HUES64 (cell line): Measurements from ENCODE around the gene BCL3. TPM values are rescaled to one million over a fixed set of nuclear protein-coding genes. Genes with fewer than 3 reads are reported as not detected.

ENCODE experiments used
- H3K27ac ChIP-seq: 2 replicates; pipeline ENCODE4 v1.7.0; 2013; ENCODE audit warnings: low read depth, low read length, inconsistent platforms
- H3K27me3 ChIP-seq: 2 replicates; pipeline ENCODE4 v1.6.1; 2013; ENCODE audit warnings: mild to moderate bottlenecking, low read length; ENCODE audit not compliant: insufficient read depth
- H3K36me3 ChIP-seq: 2 replicates; pipeline ENCODE4 v1.6.1; 2013; ENCODE audit warnings: mild to moderate bottlenecking, low read length; ENCODE audit not compliant: insufficient read depth
- H3K4me1 ChIP-seq: 2 replicates; pipeline ENCODE4 v1.6.1; 2013; ENCODE audit warnings: mild to moderate bottlenecking, low read length, moderate library complexity; ENCODE audit not compliant: insufficient read depth
- H3K4me3 ChIP-seq: 2 replicates; pipeline ENCODE4 v1.5.1; 2013; ENCODE audit warnings: mild to moderate bottlenecking, low read length, moderate library complexity
- H3K9ac ChIP-seq: 2 replicates; pipeline ENCODE4 v1.6.1; 2013; ENCODE audit warnings: mild to moderate bottlenecking, low read depth, low read length
- H3K9me3 ChIP-seq: 2 replicates; pipeline ENCODE4 v1.6.1; 2013; ENCODE audit warnings: low read depth, low read length; ENCODE audit not compliant: insufficient read depth
- WGBS: fragments of 150-250, 120-280 bp; methylation state at CpG from one replicate; pipeline ENCODE4 v1.1.7; 2013; ENCODE audit warnings: missing lambda C conversion rate; 5-methylcytosine and 5-hydroxymethylcytosine counted together
- polyA plus RNA-seq, 2 experiments: library from polyadenylated mRNA; stranded (reverse); fragments of 50-300 nt; gene quantifications; one replicate each; pipeline ENCODE4 v1.2.3, GENCODE V29; 2013

The BCL3 gene
- 0.80 TPM for polyA plus RNA-seq (2013, experiment 1 of 2)
- polyA plus RNA-seq (2013, experiment 2 of 2) = 2.7 TPM

GRCh38 chr19:44748426-44749254 is at the start of gene BCL3:
Gene BCL3, plus strand, starts transcription at chr19:44748708. Its CDS starts 83 bp downstream, at chr19:44748791.
- WGBS = 2% methylated on average over 85 of the region's 88 CpGs
- peaks cover 7% of the 10 kb centered on the region for H3K4me1 ChIP-seq
- H3K27me3 ChIP-seq = peaks cover 72% of the 10 kb centered on the region
- H3K27ac ChIP-seq = no peak within 1 kb of the TSS
- peak within 1 kb of the TSS; percentile 68 for H3K4me3 ChIP-seq
- no peaks in the 10 kb centered on the region for H3K9me3 ChIP-seq
- H3K36me3 ChIP-seq = no peaks in the 10 kb centered on the region
- H3K9ac ChIP-seq = peak within 1 kb of the TSS; percentile 43; the same call in 1 of the 2 replicates

DNA sequence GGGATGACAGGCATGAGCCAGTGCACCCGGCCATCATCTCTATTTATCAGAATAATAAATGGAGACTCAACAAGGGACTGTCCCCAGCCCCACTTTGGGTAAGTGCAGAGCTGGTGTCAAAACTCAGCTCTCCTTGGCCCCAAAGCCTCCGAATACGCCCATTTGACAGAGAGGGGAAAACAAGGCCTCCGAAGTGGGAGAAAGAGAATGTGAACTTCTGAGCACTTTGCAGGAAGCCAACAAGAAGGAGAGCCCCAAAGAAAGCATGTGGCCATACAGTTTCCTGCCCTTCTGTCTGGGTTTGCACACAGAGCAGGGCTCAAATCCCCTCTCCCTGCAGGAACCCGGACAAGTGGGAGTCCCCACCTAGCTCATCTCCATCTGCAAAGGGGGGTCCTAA is 48.0 kb upstream of the BCL3 start:
- 91% methylated on average over 5 of the region's 5 CpGs for WGBS
- Histone ChIP-seq H3K36me3 (no peaks in the 10 kb centered on the region), H3K27me3 (no peaks in the 10 kb centered on the region), H3K4me1 (no peaks in the 10 kb centered on the region), H3K4me3 (no peak overlapping the region), H3K27ac (no peak overlapping the region), H3K9ac (no peak overlapping the region; the same call in 1 of the 2 replicates), H3K9me3 (no peaks in the 10 kb centered on the region)

DNA sequence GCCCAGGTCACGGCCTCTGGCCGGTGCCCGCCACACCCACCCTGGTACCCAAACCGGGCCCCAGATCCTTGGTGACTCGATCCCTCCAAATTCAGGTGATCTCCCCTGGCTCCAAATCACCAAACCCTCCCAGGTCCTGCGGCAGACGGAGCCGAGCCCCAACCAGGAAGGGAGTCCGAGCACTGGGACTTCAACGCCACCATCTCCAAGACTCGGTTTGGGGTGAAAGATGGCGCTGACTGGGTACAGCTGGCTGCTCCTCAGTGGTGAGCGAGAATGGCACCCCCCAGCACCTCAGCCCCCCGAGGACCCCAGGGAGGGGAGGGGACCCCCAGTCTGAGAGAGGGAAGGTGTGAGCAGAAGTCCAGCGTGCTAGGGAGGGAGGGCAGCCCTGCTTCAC is 47.3 kb upstream of the BCL3 start:
- H3K27ac ChIP-seq = no peak overlapping the region
- WGBS = 93% methylated on average over 15 of the region's 15 CpGs
- no peak overlapping the region for H3K4me3 ChIP-seq
- no peak overlapping the region for H3K9ac ChIP-seq
- H3K9me3 ChIP-seq = no peaks in the 10 kb centered on the region
- no peaks in the 10 kb centered on the region for H3K27me3 ChIP-seq
- H3K4me1 ChIP-seq = no peaks in the 10 kb centered on the region
- H3K36me3 ChIP-seq = no peaks in the 10 kb centered on the region

GRCh38 chr19:44702551-44703176 is 45.8 kb upstream of the BCL3 start:
- no peaks in the 10 kb centered on the region for H3K36me3 ChIP-seq
- no peak overlapping the region for H3K4me3 ChIP-seq
- H3K27me3 ChIP-seq = no peaks in the 10 kb centered on the region
- H3K4me1 ChIP-seq = no peaks in the 10 kb centered on the region
- no peak overlapping the region for H3K9ac ChIP-seq
- WGBS = 92% methylated on average over 17 of the region's 17 CpGs
- H3K9me3 ChIP-seq = no peaks in the 10 kb centered on the region
- no peak overlapping the region for H3K27ac ChIP-seq

DNA sequence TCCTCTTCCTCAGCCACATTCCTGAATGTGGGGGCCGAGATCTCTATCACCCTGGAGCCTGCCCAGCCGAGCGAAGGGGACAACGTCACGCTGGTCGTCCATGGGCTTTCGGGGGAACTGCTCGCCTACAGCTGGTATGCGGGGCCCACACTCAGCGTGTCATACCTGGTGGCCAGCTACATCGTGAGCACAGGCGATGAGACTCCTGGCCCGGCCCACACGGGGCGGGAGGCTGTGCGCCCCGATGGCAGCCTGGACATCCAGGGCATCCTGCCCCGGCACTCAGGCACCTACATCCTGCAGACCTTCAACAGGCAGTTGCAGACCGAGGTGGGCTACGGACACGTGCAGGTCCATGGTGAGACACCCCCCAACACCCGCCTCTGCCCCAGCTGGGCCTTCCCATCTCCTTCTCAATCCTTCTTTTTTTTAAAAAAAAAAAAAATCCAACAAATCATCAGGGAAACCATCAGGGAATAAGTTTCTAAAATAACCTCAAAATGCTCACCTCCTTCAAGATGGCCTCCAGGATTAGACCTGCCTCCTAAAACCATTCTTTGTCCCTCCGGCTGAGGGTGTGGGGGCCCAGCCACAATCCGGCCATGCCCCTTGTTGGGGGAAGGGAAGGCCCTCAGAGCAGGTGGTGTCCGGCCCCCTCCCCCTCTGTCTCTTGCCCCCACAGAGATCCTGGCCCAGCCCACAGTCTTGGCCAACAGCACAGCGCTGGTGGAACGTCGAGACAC is 45.0 kb upstream of the BCL3 start:
- Histone ChIP-seq H3K4me3 (no peak overlapping the region), H3K27me3 (no peaks in the 10 kb centered on the region), H3K27ac (no peak overlapping the region), H3K36me3 (no peaks in the 10 kb centered on the region), H3K9ac (no peak overlapping the region), H3K4me1 (no peaks in the 10 kb centered on the region), H3K9me3 (no peaks in the 10 kb centered on the region)
- 94% methylated on average over 28 of the region's 28 CpGs for WGBS

GRCh38 chr19:44704982-44705381 is 43.5 kb upstream of the BCL3 start:
- Histone ChIP-seq H3K27me3 (no peaks in the 10 kb centered on the region), H3K4me1 (no peaks in the 10 kb centered on the region), H3K36me3 (no peaks in the 10 kb centered on the region), H3K27ac (no peak overlapping the region), H3K4me3 (no peak overlapping the region), H3K9me3 (no peaks in the 10 kb centered on the region), H3K9ac (no peak overlapping the region)
- WGBS = 100% methylated on average over 1 of the region's 1 CpG

GRCh38 chr19:44705502-44706010 is 43.0 kb upstream of the BCL3 start:
- H3K4me3 ChIP-seq = no peak overlapping the region
- H3K4me1 ChIP-seq = no peaks in the 10 kb centered on the region
- H3K9ac ChIP-seq = no peak overlapping the region
- 90% methylated on average over 12 of the region's 12 CpGs for WGBS
- no peak overlapping the region for H3K27ac ChIP-seq
- no peaks in the 10 kb centered on the region for H3K27me3 ChIP-seq
- H3K9me3 ChIP-seq = no peaks in the 10 kb centered on the region
- H3K36me3 ChIP-seq = no peaks in the 10 kb centered on the region

DNA sequence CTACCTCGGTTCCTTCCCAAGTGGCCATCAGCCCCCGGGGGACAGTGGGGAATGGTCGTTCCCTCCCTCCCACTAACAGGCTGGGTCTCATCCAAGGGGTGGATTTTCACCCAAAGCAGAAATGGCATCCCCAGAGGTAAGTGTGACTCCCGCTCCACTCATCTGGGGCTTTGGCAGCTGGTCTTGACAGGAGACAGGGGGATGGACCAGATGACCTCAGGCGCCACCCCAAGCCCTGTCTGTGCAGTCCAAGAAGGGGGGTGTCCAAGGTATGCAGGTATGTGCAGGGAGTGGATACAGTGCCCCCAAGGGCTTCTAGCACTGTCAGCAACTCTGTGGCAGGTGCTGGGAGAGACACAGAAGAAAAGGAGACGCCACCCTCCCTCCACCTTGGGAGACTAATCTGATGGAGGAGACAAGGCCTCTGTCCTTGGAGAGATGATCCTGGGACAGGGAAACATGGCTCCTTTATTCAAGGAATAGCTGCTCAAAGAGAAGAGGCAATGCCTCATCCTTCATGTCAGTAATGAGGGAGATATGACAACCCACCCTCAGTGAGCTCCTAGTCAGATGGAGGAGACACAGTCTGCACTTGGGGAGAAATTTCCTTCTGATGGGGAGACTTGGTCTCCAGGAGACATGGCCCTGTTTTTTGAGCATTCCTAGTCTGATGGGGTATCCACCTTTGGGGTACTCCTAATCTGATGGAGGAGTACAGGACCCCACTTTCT is 41.8 kb upstream of the BCL3 start:
- H3K9ac ChIP-seq = no peak overlapping the region
- no peaks in the 10 kb centered on the region for H3K36me3 ChIP-seq
- H3K27me3 ChIP-seq = no peaks in the 10 kb centered on the region
- H3K4me3 ChIP-seq = no peak overlapping the region
- no peaks in the 10 kb centered on the region for H3K4me1 ChIP-seq
- H3K27ac ChIP-seq = no peak overlapping the region
- no peaks in the 10 kb centered on the region for H3K9me3 ChIP-seq
- 93% methylated on average over 6 of the region's 6 CpGs for WGBS

DNA sequence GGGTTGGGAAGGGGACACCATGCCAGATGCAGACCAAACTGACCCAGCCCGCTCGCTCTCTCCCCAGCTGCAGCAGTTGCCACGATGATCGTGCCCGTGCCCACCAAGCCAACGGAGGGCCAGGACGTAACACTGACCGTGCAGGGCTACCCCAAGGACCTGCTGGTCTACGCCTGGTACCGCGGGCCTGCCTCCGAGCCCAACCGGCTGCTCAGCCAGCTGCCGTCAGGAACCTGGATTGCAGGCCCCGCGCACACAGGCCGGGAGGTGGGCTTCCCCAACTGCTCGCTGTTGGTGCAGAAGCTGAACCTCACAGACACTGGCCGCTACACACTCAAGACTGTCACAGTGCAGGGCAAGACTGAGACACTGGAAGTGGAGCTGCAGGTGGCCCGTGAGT is 40.7 kb upstream of the BCL3 start:
- 94% methylated on average over 20 of the region's 20 CpGs for WGBS

DNA sequence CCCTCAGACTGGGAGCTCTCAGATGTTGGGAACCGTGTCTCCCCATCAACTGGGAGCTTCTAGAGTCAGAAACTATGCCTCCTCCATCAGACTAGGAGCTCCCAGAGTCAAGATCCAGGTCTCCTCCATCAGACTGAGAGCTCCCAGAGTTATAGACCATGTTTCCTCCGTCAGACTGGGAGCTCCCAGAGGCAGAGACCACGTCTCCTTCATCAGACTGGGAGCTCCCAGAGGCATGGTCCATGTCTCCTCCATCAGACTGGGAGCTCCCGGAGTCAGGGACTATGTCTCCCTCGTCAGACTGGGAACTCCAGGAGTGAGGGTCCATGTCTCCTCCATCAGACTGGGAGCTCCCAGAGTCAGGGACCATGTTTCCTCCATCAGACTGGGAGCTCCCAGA is 39.6 kb upstream of the BCL3 start:
- no peaks in the 10 kb centered on the region for H3K9me3 ChIP-seq
- no peaks in the 10 kb centered on the region for H3K36me3 ChIP-seq
- H3K27me3 ChIP-seq = no peaks in the 10 kb centered on the region
- no peaks in the 10 kb centered on the region for H3K4me1 ChIP-seq
- H3K27ac ChIP-seq = no peak overlapping the region
- no peak overlapping the region for H3K9ac ChIP-seq
- H3K4me3 ChIP-seq = no peak overlapping the region
- 86% methylated on average over 5 of the region's 5 CpGs for WGBS

More for the DNA sequence above, 40.7 kb upstream of the BCL3 start:
- no peaks in the 10 kb centered on the region for H3K27me3 ChIP-seq
- no peak overlapping the region for H3K4me3 ChIP-seq
- no peak overlapping the region for H3K27ac ChIP-seq
- H3K9me3 ChIP-seq = no peaks in the 10 kb centered on the region
- H3K9ac ChIP-seq = no peak overlapping the region
- no peaks in the 10 kb centered on the region for H3K36me3 ChIP-seq
- H3K4me1 ChIP-seq = no peaks in the 10 kb centered on the region
